Measurements from ENCODE around the gene AMACR.

The AMACR gene

DNA sequence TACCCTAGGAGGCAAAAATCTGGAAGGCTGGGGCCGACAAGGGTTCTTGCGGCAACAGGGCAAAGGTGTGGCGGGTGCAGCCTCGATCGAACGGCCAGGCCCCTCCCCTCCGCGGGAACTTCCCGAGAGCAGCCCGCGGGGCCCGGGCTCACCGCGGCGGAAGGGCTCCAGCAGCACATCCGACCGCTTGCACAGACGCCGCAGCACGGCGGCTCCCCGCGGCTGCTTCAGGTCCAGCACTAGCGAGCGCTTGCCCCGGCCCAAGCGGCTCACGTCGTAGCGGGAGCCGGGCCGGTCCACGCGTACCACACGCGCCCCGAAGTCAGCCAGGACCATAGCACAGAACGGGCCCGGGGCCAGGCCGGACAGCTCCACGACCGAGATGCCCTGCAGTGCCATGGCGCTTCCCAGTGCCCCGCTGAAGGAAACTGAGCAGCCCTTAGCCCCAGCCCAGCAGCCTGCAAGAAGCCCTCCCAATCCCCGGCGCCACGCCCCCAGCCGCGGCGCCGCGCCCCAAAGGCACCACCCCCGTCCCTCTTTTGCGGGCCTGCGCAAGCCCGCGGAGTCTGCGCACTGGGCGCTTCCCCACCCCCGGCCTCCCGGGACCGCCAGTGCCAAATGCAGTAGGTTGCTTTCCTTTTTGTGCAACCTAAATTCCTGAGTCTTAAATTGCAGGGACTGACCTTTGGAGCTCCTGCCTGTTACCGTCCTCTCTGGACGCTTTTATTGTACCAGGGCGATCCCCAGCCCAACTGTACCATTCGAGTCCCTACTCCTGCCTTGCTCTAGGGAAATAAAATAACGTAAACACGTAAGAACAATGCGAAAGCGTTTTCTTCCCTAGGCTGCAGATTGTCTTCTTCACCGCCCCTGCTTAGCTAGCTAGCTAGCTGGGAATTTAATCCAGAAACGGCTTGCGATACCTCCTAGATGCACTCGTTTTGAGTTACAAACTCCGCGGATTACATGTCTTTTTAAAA, at the start of gene AMACR:
Gene AMACR, minus strand, starts transcription at position 430 of the 980 bp plus-strand sequence. Its CDS starts 31 bp downstream, at position 399.
- peak; percentile 92 for DNase-seq

DNA sequence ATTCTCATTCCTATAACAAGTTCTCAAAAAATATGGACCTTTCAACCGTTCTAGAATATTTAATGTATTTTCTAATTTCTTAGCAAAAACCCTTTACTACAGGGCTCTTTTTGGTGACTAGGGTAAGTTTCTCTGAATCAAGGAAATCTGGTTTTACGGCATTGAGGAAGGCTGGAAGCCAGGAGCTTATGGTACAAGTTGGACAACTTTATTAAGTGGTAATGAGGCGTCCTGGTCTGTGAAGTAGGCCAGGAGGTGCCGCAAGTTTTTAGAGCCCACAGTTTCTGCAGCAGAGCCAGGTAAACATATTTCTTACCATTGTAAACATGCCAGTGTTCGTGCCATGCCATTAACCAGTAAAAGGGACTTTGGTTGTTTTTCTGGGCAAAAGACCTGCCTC, 49.7 kb upstream of the AMACR start:
- no peak for DNase-seq

DNA sequence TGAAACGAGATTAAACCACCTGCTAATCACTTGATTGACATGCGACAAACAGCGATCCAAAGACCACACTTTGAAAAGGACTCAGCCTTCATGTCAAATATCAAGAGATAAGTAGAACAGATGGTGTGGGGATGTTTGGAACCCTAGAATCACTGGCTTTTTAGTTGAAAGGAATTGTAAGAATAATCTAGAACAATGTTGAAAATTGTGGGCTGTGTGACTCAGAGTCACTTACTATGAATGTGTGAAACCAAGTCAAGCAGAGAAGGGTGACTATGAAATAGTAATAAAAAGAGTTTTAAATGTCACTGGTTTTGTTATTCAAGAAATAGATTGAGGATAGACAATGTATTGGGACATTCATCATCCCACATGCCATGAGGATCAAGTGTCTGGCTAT, 49.3 kb upstream of the AMACR start:
- DNase-seq: no peak

DNA sequence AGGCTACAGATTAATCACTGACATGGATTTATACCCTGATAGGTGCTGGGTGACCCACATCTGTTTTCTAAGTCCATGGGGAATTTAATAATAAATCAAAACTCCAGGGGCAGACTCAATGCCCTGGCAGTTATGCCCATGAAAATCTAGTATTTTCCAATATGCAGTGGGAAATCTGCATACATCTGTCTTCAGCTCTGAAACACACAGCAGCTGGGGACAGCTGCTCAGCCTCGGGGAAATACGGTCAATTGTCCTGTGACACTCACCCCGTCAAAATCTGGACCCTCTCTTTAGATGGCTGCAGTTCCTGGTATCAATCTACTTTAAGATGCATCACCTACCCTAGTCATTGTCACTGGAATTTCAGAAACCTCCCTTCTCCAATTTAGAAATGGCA, 47.8 kb upstream of the AMACR start:
- DNase-seq: no peak

DNA sequence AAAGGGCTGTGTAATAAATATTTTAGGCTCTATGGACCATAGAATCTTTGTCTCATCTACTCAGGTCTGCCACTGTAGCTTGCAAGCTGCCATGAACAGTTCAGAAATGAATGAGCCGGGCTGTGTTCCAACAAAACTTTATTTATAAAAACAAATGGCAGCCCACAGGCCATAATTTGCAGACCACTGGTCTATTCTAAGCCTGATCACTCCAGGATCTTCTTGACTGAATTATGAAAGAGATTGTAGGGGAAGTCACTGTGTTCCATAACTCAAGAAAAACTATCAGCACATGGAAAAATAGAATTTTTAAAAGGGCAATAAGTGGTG, 46.5 kb upstream of the AMACR start:
- DNase-seq: no peak

DNA sequence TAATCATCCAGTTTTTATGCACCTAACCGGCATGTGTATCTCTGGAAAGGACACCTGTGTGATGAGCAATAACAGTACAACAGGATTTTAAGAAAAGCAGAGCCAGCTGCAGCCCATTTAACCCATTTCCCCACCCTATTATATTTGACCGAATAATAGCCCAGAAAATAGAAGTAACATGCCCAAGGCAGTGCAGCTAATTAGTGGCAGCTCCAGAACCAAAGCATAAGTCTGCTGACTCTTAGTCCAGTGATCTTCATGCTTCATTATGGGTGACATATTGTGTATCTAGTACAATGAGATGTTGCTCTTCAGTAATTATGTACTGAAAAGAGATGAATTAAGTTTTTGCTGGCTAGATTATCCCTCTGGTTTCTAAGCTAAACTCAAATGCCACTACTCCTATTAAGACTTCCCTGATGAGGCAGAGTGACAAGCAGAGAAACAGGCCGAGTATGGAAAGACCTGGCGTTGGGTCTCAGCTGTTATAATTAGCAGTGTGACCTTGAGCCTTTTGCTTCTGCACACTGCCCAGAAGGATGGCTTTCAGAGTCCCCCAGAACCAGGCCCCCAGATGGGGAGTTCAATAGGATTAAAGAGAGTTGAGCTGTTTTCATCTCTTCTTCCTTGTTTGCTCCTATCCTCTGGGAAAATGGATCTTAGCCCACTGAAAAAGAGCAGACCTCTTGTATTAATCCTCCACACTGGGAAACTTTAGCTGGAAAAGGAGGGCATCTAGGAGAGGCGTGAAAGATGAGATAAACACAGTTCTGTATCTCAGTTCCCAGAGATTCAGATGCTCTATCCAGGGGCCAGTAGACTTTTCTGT, 45.9 kb upstream of the AMACR start:
- no peak for DNase-seq

DNA sequence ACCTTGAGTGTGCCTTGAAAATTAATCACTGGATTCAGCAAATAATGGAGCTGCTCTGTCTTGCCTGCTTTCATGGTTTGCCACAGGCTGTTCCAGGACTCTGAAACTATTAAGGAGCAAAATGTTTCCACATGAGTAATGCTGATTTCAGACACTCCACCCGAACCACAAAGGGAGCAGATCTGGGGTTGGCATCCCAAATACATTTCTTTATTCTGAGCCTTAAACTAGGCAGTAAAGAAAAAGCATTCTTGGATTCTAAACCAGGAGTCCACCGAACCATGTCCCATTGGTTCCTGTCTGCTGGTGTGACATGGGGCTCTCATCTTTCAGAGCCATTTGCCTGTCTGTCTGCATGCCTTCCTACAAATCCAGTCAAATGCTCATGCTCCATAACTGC, 45.3 kb upstream of the AMACR start:
- DNase-seq: no peak

DNA sequence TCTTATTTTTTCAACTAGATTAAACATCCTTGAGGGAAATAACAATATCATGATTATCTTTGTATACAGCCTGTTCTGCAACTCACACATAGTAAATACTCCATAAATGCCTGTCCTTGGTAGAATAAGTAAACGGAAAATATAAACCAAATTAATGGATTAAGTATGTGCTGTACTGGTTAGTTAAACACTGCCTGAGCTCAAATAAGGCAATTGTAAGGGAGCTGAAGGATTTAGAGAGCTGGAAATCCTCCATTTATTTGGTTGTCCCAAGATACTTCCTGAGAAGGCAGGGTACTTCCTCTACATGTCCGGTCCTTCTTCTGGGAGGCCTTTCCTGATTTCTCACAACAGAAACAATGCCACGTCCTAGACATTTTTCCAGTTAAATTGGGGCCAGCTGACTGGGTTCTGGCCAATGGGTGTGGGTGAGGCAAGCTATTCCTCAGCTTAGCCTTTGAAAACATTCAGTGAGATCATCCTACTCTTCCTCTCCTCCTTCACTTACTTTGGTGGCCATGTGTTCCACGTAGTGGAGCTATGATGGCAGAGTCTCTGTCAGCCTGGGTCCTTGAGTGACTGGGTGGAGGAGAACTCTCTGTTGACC, 43.6 kb upstream of the AMACR start:
- DNase-seq: no peak

DNA sequence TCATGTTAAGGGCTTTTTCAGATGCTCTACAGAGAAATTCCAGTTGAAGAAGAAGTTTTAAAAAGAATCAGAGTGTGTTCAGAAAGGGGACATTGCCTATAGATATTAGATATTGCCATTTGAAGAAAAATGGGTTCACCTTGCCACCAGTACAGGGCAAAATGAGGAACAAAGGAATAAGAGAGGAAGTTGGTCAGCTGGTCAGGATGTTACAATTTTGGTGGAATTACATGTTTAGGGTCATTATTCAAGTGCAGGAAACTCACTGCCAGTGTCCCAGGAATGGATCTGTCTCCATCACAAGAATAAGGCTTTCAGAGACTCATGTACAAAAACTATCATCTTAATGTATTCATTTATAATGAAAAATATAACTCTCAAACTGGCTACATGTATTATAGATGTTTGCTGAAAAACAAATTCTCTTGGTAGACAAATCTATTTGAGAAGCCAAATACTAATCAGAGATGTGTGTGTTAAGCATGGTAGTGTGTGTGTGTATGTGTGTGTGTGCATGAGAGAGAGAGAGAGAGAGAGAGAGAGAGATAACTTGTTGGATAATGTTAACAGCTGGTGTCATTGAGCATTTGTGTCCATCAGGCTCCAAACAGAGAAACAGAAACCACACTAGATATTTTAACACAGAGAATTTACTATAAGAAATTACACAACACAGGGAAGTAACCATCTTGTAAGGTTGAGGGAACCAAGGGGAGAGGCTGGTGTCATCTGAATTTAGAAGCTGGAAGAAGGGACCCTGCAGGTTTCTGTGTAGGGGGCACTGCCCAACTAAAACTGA, 40.1 kb upstream of the AMACR start:
- no peak for DNase-seq

DNA sequence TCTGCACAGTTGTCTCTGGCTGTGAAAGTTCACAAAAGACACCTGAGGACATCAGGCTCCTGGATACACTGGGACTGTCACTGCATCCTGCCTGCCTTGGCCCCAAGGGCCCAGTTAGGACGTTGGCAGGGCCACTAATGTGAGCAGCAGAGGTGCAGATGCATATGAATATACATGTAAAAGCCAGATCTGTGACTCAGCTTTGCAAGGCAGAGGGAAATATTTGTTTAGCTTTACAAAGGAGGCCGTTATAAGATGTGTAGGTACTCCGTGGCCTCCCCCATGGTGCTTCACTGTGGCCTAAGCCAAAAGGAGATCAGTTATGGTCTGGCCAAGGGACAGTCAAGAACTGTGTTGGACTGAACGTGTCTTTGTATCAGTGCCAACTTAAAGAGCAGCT, 39.3 kb upstream of the AMACR start:
- DNase-seq: no peak

DNA sequence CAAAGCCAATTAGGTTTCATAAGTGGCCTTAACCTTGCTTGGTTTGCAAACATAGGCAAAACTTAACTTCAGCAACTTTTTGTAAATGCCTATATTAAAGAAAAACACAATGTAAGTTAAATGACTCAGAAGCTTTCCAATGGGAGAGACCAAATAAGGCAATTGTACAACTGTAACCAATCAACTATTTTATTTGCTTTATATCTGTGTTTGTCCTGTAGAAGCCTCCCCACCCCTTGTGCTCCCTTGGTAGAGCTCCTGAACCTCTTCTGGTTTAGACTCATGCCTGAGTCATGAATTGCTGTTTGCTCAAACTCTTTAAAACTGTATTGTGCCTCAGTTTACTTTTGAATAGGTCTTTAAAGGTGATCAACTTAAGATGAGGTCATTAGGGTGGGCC, 38.1 kb upstream of the AMACR start:
- DNase-seq: no peak

DNA sequence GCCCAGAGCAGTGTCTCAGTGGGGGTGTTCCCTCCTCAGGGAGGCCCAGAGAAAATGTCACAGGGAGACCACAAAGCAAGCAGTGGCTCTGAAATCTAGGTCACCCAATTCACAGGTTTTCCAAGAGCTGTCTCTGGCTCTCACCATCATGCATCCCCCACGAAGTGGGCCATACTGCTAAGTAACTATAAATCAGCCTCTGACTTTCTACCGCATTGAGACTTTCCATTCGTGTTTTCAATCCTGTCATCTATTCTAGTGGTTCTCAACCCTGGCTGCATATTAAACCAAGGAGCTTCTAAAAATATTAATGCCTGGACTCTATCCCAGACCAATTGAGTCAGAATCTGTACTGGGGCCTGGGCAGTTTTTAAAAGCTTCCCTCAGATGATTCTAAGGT, 37.2 kb upstream of the AMACR start:
- no peak for DNase-seq

DNA sequence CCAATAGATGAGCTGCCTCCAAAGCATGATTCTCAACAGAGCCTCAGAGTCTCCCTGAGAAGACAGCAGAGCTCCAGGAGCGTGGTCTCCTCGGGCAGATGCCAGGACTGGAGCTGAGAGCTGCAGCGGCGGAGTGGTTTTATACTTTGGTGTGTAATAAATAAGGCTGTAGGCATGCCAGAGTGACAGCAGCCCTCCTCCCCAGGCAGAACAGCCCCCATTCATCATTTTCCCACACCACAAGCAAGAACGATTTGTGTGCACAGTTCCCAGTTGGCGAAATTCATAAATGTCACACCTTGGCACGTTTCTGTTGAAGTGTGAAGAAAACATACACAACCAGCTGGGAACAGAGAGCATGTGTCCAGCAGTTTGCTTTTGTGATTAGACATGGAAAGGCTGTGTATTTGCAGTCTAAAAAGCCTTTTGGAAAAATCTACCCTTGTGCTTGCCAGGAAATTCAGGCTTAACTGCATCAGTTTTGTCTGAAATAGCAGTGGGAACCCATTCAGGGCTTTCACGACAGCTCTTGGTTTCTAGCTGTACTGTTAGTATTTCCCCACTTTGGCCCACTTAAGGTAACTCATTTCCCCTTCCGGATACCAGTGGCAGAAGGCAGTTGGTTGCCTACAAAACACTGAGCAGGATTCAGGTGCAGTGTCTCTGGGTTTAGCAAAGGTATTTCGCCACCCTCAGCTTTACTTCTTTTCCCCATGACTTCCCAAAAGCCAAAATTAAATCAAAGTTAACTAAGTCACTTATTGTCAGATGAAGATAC, 35.4 kb upstream of the AMACR start, which contains the start of gene C1QTNF3:
Gene C1QTNF3, minus strand, starts transcription at position 115 of the 778 bp plus-strand sequence. Its CDS starts 88 bp downstream, at position 27.
- DNase-seq: peak; percentile 24

DNA sequence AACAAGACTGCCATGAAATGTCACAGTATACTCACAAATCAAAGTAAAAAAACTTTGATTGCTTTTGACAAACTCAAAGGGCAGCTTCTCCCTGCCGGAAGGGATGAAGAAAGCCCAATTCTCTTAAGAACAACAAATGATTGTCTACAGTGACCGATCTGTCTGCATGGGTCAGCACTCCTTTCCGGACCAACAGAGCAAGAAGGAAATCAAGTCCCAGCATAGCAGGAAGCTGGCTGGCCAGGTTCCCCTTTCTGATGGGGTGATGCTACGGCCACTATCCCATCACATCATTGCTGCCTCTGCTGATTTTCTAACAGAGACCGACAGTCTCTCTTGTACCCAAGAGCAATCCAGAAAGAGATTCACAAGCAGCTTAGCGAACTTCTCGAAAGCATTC, 34.5 kb upstream of the AMACR start:
- no peak for DNase-seq

DNA sequence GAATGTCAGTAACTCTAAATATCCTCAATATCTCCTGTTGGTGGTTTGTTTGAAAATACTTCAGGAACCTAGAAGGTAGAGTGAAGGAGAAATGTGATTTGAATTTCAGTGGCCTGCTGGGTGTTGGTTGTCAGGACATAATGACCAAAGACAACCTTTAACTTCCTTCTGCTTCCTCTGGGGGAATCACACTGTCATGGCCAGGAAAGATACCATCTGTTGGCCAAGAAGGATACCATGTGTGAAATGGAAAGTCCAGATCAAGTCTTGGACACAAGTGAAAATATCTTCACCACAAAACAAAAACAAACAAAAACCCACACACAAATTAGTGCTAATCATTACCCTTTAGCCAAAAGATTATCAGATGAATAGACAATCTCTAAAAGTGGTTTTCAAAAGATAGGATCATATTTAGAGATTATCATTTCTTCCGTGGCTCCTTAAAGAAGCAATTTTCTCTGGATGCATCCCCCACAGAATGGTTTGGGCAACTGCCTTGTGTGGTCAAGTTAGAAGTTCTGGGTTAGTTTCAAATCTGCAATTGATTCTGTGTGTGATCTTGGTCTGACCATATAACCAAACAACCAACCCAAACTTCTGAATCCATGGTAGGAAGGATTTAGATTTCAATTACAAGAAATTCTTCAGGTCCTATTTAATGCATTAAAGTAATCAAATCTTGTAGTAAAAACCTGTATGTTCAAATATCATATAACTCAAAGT, 33.6 kb upstream of the AMACR start:
- DNase-seq: no peak

DNA sequence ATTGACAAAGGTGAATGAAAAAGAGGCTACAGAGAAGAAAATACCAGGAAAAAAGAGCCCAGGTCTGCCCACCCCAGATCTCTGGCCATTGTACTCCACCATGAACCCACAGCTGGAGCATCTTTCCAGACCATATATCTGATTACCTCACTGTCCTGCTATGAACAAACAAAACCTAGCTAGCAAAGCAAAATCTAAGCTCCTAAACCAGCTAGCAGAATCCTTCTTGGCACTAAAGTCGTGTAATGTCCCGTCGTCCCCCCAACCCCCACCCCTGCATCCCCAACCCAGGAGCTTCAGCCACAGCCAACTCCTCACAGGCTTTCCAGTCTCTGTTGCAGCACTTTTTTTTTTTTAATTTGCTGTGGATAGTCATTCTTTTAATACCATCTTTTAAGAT, 32.6 kb upstream of the AMACR start:
- no peak for DNase-seq

DNA sequence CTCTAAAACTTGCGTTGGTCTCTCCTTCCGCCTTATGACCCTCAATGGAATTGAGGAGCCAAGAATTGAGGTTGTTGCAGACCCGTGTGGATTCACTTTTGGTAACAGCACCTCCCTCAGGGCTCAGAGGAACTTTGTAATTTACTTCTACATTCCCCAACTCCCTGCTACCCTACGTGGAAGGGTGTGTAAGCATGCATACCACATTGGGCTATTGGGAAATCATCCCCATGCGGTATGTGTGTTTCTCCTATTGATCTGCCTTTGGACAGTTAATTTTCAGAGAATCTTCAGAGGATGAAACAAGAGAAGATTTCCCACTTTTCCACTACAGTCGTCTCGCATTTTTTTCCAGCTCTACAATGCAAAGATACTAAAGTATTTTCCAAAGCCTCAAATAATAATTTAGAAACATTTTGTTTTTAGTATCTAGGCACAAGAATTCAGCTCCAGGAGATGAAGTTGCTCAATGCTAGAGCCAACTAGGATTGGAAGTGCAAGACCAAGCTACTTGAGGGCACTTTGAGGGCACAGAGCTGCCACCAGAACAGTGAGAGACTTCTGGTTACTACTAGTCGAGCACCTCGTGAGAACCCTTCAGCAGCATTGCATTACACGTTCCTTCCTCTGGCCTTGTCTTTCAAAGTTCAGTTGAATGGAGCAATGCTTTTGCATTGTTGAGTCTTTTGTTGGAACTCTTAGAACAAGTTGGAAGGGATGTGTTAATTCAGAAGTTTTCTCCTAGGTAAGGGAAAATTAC, 31.7 kb upstream of the AMACR start:
- no peak for DNase-seq

DNA sequence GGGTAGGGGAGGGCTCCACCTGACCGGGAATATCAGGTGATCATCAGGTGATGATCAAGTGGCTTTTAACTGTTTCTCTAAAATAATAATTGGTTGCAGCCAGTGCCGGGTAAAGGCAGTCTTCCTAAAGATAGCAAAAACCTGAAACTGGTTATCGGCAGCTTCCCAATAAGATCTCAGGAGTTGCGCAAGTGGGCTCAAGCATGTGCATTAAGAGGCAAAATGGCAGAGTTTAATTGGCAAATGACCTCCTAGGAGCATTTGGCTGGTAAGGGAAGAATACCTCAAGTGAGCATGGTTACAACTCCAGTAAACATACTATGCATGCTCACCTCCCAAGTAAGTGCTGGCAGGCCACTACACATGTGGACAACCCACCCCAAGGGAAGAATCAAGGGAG, 31.0 kb upstream of the AMACR start:
- no peak for DNase-seq

DNA sequence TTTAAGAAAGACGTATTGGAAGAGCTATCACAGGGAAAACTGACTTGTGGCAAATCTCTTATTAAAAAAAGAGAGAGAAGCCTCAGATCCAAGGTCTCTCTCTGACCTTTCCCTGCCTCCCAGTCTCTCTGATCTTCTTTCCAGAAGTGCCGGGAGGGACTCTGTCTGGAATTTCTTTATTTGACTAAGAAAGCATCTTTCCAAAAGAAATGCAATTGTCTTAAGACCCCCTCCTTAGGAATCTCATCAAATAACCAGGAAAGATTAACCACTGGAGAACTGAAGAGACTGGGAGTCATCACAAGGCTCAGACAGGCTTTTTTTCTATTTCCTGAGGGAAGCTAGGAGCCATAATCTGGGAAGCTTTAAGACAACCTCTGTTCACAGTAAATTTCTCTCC, 30.5 kb upstream of the AMACR start:
- DNase-seq: no peak

DNA sequence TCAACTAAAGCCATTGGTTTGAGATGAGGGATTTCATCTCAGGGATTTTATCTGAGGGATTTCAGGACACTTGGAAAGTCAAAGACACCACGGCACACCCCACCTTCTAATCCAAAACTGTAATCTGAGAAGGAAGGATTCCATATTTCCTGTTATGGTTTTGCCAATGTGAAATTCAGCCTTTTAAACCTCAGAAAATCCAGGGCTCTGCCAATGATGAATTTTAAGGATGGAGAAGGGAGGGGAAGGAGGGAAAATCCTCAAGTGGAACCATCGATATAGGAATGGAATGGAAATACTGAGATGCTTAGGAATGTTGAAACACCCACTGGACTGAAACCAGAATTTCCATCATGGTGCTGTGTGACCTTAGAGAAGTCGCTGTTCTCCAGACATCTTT, 29.9 kb upstream of the AMACR start:
- DNase-seq: no peak

All from NCI-H1092 (cell line).